HepG2 (cell line): ENCODE results near the gene PLXND1. TPM values are rescaled to one million over a fixed set of nuclear protein-coding genes. Genes with fewer than 3 reads are reported as not detected.

Source experiments
- BRD4 ChIP-seq: sonication (generic); formaldehyde crosslinking; IDR thresholded peaks from 2 replicates; pipeline ENCODE4 v1.4.0; 2020; ENCODE audit warnings: missing genetic modification reagents
- CBX1 ChIP-seq: IDR thresholded peaks from one replicate; pipeline ENCODE4 v1.6.1; 2016; ENCODE audit warnings: antibody characterized with exemption, low read depth
- CHD2 ChIP-seq: IDR thresholded peaks from 2 replicates; pipeline ENCODE4 v1.6.1; 2011; ENCODE audit warnings: low read depth, low read length, improper control_type of control experiment
- ELF4 ChIP-seq: sonication (generic); formaldehyde crosslinking; IDR thresholded peaks from 2 replicates; pipeline ENCODE4 v1.5.0; 2020; ENCODE audit warnings: missing genetic modification reagents, mild to moderate bottlenecking, moderate library complexity, borderline replicate concordance
- MED8 ChIP-seq: sonication (generic); formaldehyde crosslinking; IDR thresholded peaks from 2 replicates; pipeline ENCODE4 v1.8.1; 2023; ENCODE audit warnings: mild to moderate bottlenecking, missing genetic modification reagents; ENCODE audit not compliant: insufficient replicate concordance
- NAIF1 ChIP-seq: sonication (generic); formaldehyde crosslinking; IDR thresholded peaks from 2 replicates; pipeline ENCODE4 v1.5.0; 2020; ENCODE audit warnings: mild to moderate bottlenecking, missing genetic modification reagents, borderline replicate concordance
- NR2F2 ChIP-seq: IDR thresholded peaks from 2 replicates; pipeline ENCODE4 v1.6.1; 2012; ENCODE audit warnings: low read depth, inconsistent platforms, borderline replicate concordance
- SNAI1 ChIP-seq: sonication (generic); formaldehyde crosslinking; IDR thresholded peaks from 2 replicates; pipeline ENCODE4 v1.5.0; 2020; ENCODE audit warnings: mild to moderate bottlenecking, missing genetic modification reagents, borderline replicate concordance
- SYNCRIP ChIP-seq: fragments of 200-400 bp; formaldehyde crosslinking; IDR thresholded peaks from 2 replicates; pipeline ENCODE4 v1.6.1; 2018; ENCODE audit warnings: mild to moderate bottlenecking, low read depth, low read length; ENCODE audit not compliant: insufficient read depth
- TEAD2 ChIP-seq: sonication (generic); formaldehyde crosslinking; IDR thresholded peaks from 2 replicates; pipeline ENCODE4 v1.9.0; 2021; ENCODE audit warnings: missing genetic modification reagents
- TRIM24 ChIP-seq: sonication (generic); formaldehyde crosslinking; IDR thresholded peaks from 2 replicates; pipeline ENCODE4 v1.8.0; 2022; ENCODE audit warnings: mild to moderate bottlenecking, missing genetic modification reagents
- XRCC5 ChIP-seq: fragments of 200-400 bp; formaldehyde crosslinking; optimal IDR thresholded peaks from 2 replicates; pipeline ENCODE3; 2017; ENCODE audit warnings: mild to moderate bottlenecking, low read length
- ZNF616 ChIP-seq: sonication (generic); formaldehyde crosslinking; IDR thresholded peaks from 2 replicates; pipeline ENCODE4 v1.5.0; 2020; ENCODE audit warnings: low read depth, mild to moderate bottlenecking, missing genetic modification reagents
- ZNF782 ChIP-seq: sonication (generic); formaldehyde crosslinking; IDR thresholded peaks from 2 replicates; pipeline ENCODE4 v1.4.0; 2020; ENCODE audit warnings: missing genetic modification reagents, mild to moderate bottlenecking, borderline replicate concordance
- ZSCAN9 ChIP-seq: IDR thresholded peaks from 2 replicates; pipeline ENCODE4 v1.6.1; 2016; ENCODE audit warnings: borderline replicate concordance
- polyA plus RNA-seq, 8 experiments: library from polyadenylated mRNA; depleted of rRNA in 3 of 8; stranded (reverse) in 7 of 8; unstranded in 1 of 8; fragments of >200 nt; fragmentation: Illumina TruSeq in 4 of 8; extraction: Trizol in 4 of 8; gene quantifications; 2 replicates each; pipeline versions ENCODE4 v1.2.1 to v1.2.3, GENCODE V29; 2011 to 2016; ENCODE audit warnings: low read depth in 4 of 8, missing spikeins in 1 of 8, mixed read lengths in 1 of 8; ENCODE audit not compliant: insufficient read depth in 1 of 8
- total RNA-seq, 5 experiments: library from RNA; depleted of rRNA; stranded (reverse); fragments of >200 nt; fragmentation: Illumina TruSeq; extraction: Trizol; gene quantifications; 2 replicates each; pipeline ENCODE4 v1.2.3, GENCODE V29; 2016; ENCODE audit warnings: low read depth in 1 of 5
- TF ChIP-seq, protein P1 (sequence below): sonication (generic); formaldehyde crosslinking; IDR thresholded peaks from 2 replicates; pipeline ENCODE4 v1.5.1; 2020; ENCODE audit warnings: missing genetic modification reagents, mild to moderate bottlenecking, borderline replicate concordance
- TF ChIP-seq, protein P2 (sequence below): sonication (generic); formaldehyde crosslinking; IDR thresholded peaks from 2 replicates; pipeline ENCODE4 v1.9.0; 2021; ENCODE audit warnings: missing genetic modification reagents, mild to moderate bottlenecking, borderline replicate concordance
- TF ChIP-seq, protein P3 (sequence below): sonication (generic); formaldehyde crosslinking; IDR thresholded peaks from 2 replicates; pipeline ENCODE4 v1.8.0; 2022; ENCODE audit warnings: missing genetic modification reagents, mild to moderate bottlenecking, inconsistent platforms, borderline replicate concordance
- TF ChIP-seq, protein P4 (sequence below): sonication (generic); formaldehyde crosslinking; IDR thresholded peaks from 2 replicates; pipeline ENCODE4 v1.5.1; 2020; ENCODE audit warnings: missing genetic modification reagents, mild to moderate bottlenecking, borderline replicate concordance
- TF ChIP-seq, protein P5 (sequence below): IDR thresholded peaks from 2 replicates; pipeline ENCODE4 v1.6.1; 2018; ENCODE audit warnings: missing genetic modification reagents, mild to moderate bottlenecking, missing compliant biosample characterization

Gene PLXND1
- total and polyA plus RNA-seq, 2 of the 13 experiments (the other 11 are each of a cell fraction or from before 2014, with no cell fraction given): 15.9 to 42.0 TPM

DNA sequence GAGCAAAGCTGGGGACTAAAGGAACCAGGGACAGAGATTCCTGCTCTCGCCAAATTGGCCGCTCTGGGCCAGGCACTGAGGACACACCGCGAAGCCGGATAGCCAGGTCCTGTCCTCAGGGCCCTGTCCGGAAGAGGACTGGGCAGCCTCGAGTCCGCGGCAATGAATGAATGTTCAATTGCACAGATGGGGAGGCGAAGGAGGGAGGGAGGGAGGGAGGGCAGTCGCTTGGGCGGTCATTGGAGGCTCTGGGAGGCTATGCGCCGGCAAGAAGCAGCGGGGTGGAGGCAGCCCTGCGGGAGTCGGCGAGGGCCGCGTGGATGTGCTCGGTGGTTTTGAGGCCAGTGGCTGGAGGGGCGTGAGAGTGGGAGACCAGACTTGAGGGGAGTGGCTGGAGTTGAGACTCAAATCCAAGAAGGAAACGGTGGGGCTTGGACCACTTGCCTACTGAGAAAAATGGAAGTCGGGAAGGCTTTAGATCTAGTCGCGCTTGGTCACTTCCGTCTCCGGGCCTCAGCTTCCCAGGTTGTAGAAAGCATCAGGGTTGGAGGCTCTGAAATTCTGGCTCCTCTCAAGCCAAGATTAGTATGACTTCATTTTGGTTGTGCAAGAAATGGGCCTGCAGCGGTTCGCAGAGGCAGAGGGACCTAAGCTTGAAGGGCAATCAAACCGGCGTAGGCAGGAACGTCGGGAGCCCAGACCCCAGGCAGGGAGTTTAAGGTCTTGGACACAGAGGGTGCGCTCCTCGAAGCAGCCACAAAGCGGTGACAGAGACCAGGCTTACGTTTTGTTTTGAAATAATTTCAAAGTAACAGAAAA is 21.1 kb upstream of the PLXND1 start (continued):
- 0 out of 2 replicates have a peak, but pooled peaks have one; percentile 13 for TF ChIP-seq SNAI1 (CRISPR knock-in tag)
- TF ChIP-seq ZNF616 (CRISPR knock-in tag): no peak
- TF ChIP-seq, protein P1, sequence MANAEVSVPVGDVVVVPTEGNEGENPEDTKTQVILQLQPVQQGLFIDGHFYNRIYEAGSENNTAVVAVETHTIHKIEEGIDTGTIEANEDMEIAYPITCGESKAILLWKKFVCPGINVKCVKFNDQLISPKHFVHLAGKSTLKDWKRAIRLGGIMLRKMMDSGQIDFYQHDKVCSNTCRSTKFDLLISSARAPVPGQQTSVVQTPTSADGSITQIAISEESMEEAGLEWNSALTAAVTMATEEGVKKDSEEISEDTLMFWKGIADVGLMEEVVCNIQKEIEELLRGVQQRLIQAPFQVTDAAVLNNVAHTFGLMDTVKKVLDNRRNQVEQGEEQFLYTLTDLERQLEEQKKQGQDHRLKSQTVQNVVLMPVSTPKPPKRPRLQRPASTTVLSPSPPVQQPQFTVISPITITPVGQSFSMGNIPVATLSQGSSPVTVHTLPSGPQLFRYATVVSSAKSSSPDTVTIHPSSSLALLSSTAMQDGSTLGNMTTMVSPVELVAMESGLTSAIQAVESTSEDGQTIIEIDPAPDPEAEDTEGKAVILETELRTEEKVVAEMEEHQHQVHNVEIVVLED: peak; percentile 34; the same call in 1 of the 2 replicates
- TF ChIP-seq, protein P2, sequence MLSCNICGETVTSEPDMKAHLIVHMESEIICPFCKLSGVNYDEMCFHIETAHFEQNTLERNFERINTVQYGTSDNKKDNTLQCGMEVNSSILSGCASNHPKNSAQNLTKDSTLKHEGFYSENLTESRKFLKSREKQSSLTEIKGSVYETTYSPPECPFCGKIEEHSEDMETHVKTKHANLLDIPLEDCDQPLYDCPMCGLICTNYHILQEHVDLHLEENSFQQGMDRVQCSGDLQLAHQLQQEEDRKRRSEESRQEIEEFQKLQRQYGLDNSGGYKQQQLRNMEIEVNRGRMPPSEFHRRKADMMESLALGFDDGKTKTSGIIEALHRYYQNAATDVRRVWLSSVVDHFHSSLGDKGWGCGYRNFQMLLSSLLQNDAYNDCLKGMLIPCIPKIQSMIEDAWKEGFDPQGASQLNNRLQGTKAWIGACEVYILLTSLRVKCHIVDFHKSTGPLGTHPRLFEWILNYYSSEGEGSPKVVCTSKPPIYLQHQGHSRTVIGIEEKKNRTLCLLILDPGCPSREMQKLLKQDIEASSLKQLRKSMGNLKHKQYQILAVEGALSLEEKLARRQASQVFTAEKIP (CRISPR knock-in tag): no peak
- no peak for TF ChIP-seq ZNF782 (CRISPR knock-in tag)
- TF ChIP-seq CBX1: no peak
- TF ChIP-seq MED8 (CRISPR knock-in tag): no peak
- TF ChIP-seq ELF4 (CRISPR knock-in tag): peak; percentile 32; the same call in 1 of the 2 replicates
- TF ChIP-seq SYNCRIP: no peak
- TF ChIP-seq CHD2: no peak
- no peak for TF ChIP-seq NR2F2
- TF ChIP-seq, protein P3, sequence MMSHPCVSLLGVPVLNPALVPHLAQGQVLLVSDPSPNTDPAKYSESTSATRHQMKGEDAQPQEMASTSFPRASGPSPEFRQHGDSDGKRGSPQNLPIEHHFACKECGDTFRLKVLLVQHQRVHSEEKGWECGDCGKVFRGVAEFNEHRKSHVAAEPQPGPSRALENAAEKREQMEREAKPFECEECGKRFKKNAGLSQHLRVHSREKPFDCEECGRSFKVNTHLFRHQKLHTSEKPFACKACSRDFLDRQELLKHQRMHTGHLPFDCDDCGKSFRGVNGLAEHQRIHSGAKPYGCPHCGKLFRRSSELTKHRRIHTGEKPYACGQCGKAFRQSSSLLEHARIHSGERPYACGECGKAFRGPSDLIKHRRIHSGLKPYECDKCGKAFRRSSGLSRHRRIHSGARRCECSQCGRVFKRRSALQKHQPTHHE (CRISPR knock-in tag): no peak
- TF ChIP-seq XRCC5: no peak
- TF ChIP-seq TRIM24: no peak
- TF ChIP-seq, protein P4, sequence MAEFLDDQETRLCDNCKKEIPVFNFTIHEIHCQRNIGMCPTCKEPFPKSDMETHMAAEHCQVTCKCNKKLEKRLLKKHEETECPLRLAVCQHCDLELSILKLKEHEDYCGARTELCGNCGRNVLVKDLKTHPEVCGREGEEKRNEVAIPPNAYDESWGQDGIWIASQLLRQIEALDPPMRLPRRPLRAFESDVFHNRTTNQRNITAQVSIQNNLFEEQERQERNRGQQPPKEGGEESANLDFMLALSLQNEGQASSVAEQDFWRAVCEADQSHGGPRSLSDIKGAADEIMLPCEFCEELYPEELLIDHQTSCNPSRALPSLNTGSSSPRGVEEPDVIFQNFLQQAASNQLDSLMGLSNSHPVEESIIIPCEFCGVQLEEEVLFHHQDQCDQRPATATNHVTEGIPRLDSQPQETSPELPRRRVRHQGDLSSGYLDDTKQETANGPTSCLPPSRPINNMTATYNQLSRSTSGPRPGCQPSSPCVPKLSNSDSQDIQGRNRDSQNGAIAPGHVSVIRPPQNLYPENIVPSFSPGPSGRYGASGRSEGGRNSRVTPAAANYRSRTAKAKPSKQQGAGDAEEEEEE (CRISPR knock-in tag): no peak
- no peak for TF ChIP-seq TEAD2
- TF ChIP-seq NAIF1 (CRISPR knock-in tag): no peak
- TF ChIP-seq, protein P5, sequence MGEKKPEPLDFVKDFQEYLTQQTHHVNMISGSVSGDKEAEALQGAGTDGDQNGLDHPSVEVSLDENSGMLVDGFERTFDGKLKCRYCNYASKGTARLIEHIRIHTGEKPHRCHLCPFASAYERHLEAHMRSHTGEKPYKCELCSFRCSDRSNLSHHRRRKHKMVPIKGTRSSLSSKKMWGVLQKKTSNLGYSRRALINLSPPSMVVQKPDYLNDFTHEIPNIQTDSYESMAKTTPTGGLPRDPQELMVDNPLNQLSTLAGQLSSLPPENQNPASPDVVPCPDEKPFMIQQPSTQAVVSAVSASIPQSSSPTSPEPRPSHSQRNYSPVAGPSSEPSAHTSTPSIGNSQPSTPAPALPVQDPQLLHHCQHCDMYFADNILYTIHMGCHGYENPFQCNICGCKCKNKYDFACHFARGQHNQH: peak; percentile 17; the same call in 1 of the 2 replicates
- no peak for TF ChIP-seq ZSCAN9 (CRISPR knock-in tag)
- no peak; the same call in 1 of the 2 replicates for TF ChIP-seq BRD4 (CRISPR knock-in tag)
